Testis (tissue), 3 donors: ENCODE measurements around the gene SH2D4B. TPM values are rescaled to one million over a fixed set of nuclear protein-coding genes. Genes with fewer than 3 reads are reported as not detected.

ENCODE experiments used
- DNase-seq: peaks from one replicate; pipeline ENCODE4 v3.0.0-alpha.2; 2019
- H3K27ac ChIP-seq, 2 donors: fragments of 200-600 bp; sonication (generic); one replicate each; pipeline ENCODE4 v1.5.1; 2019
- H3K27me3 ChIP-seq: fragments of 200-600 bp; sonication (generic); one replicate; pipeline ENCODE4 v1.5.1; 2019
- H3K36me3 ChIP-seq: fragments of 200-600 bp; sonication (generic); one replicate; pipeline ENCODE4 v1.5.1; 2017; ENCODE audit warnings: low read depth; ENCODE audit errors: missing control alignments
- H3K4me1 ChIP-seq: fragments of 200-600 bp; sonication (generic); one replicate; pipeline ENCODE4 v1.5.1; 2019
- H3K4me3 ChIP-seq, 2 donors: fragments of 200-600 bp; sonication (generic); one replicate each; pipeline ENCODE4 v1.5.1; 2017 to 2019
- H3K9me3 ChIP-seq: fragments of 200-600 bp; sonication (generic); one replicate; pipeline ENCODE4 v1.5.1; 2017
- CTCF ChIP-seq, 3 experiments: fragments of 450-650 bp in 2 of 3; fragments of 200-600 bp in 1 of 3; sonication (generic) in 1 of 3; IDR thresholded peaks; one replicate each; pipeline ENCODE4 v1.5.1; 2016 to 2019; ENCODE audit warnings: antibody characterized with exemption in 3 of 3, mild to moderate bottlenecking in 2 of 3, moderate library complexity in 1 of 3
- POLR2A ChIP-seq: fragments of 450-650 bp; IDR thresholded peaks from one replicate; pipeline ENCODE4 v1.6.1; 2017; ENCODE audit warnings: antibody characterized with exemption, mild to moderate bottlenecking, moderate library complexity
- WGBS, 2 donors: methylation state at CpG; one replicate each; pipeline ENCODE4 v1.1.5; 2018; 5-methylcytosine and 5-hydroxymethylcytosine counted together
- intact Hi-C: fragments of 100-400 bp; cut with DNase I; formaldehyde crosslinking; loops from one replicate; pipeline ENCODE4 v1.15.1; 2023; ENCODE audit warnings: low total_unique reads
- polyA plus RNA-seq: library from polyadenylated mRNA; stranded (reverse); fragments of 350-450 nt; fragmentation: Illumina TruSeq; extraction: RNeasy Lipid Tissue Mini Kit (QIAGEN cat#74804); gene quantifications from one replicate; pipeline ENCODE4 v1.2.3, GENCODE V29; 2014; ENCODE audit warnings: low read depth, low replicate concordance; ENCODE audit not compliant: insufficient read depth
- total RNA-seq, 2 donors: library from RNA; depleted of rRNA; stranded (reverse); fragments of >200 nt; gene quantifications; one replicate each; pipeline ENCODE4 v1.2.3, GENCODE V29; 2016

SH2D4B gene
- total and polyA plus RNA-seq, 3 donors from 2014 or later = 0.22 to 1.1 (median 0.55) TPM

- no peak overlapping the region for H3K27ac ChIP-seq
- peaks cover 5% of the 10 kb centered on the region for H3K4me1 ChIP-seq
- DNase-seq = no peak
- H3K4me3 ChIP-seq = no peak overlapping the region
- H3K36me3 ChIP-seq = no peaks in the 10 kb centered on the region
- TF ChIP-seq CTCF (IDR thresholded peaks at IDR 0.05) (no peak), POLR2A (no peak)
- intact Hi-C loops = no loop called here
- H3K9me3 ChIP-seq = no peaks in the 10 kb centered on the region
- H3K27me3 ChIP-seq = no peaks in the 10 kb centered on the region
- WGBS, 2 donors = 86 to 88% methylated on average over 14 of the region's 14 CpGs
These were observed 17.6 kb upstream of the SH2D4B start for GRCh38 chr10:80519936-80520650.

- Histone ChIP-seq H3K36me3 (no peaks in the 10 kb centered on the region), H3K27ac (no peak overlapping the region), H3K4me1 (peaks cover 5% of the 10 kb centered on the region), H3K9me3 (no peaks in the 10 kb centered on the region), H3K4me3 (no peak overlapping the region), H3K27me3 (no peaks in the 10 kb centered on the region)
- no peak for DNase-seq
- intact Hi-C loops = no loop called here
- TF ChIP-seq CTCF (IDR thresholded peaks at IDR 0.05) (no peak), POLR2A (no peak)
- 82 to 85% methylated on average over 9 to 10 of the region's 10 CpGs for WGBS, 2 donors
These were observed 16.8 kb upstream of the SH2D4B start for GRCh38 chr10:80520661-80521470.

GRCh38 chr10:80522756-80523363 is 14.8 kb upstream of the SH2D4B start:
- H3K9me3 ChIP-seq = no peaks in the 10 kb centered on the region
- no peaks in the 10 kb centered on the region for H3K36me3 ChIP-seq
- WGBS, 2 donors = 78 to 81% methylated on average over 8 of the region's 8 CpGs
- H3K27me3 ChIP-seq = no peaks in the 10 kb centered on the region
- no peak for TF ChIP-seq POLR2A
- H3K4me3 ChIP-seq = no peak overlapping the region
- peaks cover 5% of the 10 kb centered on the region for H3K4me1 ChIP-seq
- no peak overlapping the region for H3K27ac ChIP-seq
- DNase-seq = no peak
- intact Hi-C loops = no loop called here

- Histone ChIP-seq H3K4me1 (peaks cover 5% of the 10 kb centered on the region), H3K27me3 (no peaks in the 10 kb centered on the region), H3K36me3 (no peaks in the 10 kb centered on the region), H3K9me3 (no peaks in the 10 kb centered on the region), H3K27ac (no peak overlapping the region), H3K4me3 (no peak overlapping the region)
- intact Hi-C loops = no loop called here
- no peak for TF ChIP-seq POLR2A
- no peak for TF ChIP-seq CTCF (IDR thresholded peaks at IDR 0.05)
- DNase-seq = no peak
- 52 to 56% methylated on average over 6 of the region's 6 CpGs for WGBS, 2 donors
These were observed 13.9 kb upstream of the SH2D4B start for GRCh38 chr10:80523773-80524172.

GRCh38 chr10:80524190-80524909 is 13.4 kb upstream of the SH2D4B start:
- H3K27me3 ChIP-seq = no peaks in the 10 kb centered on the region
- TF ChIP-seq CTCF (IDR thresholded peaks at IDR 0.05) = no peak
- TF ChIP-seq POLR2A = no peak
- DNase-seq = no peak
- H3K27ac ChIP-seq = no peak overlapping the region
- WGBS, 2 donors = 71 to 75% methylated on average over 7 to 12 of the region's 12 CpGs
- H3K36me3 ChIP-seq = no peaks in the 10 kb centered on the region
- peaks cover 5% of the 10 kb centered on the region for H3K4me1 ChIP-seq
- H3K9me3 ChIP-seq = no peaks in the 10 kb centered on the region
- no peak overlapping the region for H3K4me3 ChIP-seq
- intact Hi-C loops = no loop called here
